Purkinje cell (primary cell): ENCODE results near the gene NRM. TPM values are rescaled to one million over a fixed set of nuclear protein-coding genes. Genes with fewer than 3 reads are reported as not detected.

Experiments used
- polyA plus RNA-seq: library from polyadenylated mRNA; unstranded; fragments of >200 nt; fragmentation: Nextera tagmentation; gene quantifications from 2 replicates; pipeline ENCODE4 v1.2.1, GENCODE V29; 2014

NRM gene
- 0.53 and 1.5 TPM in 2 replicates for polyA plus RNA-seq

GRCh38 chr6:30690403-30691207 lies at the start of gene NRM:
TSS of gene NRM (minus strand) at chr6:30690984. CDS start at chr6:30690974, 10 bp downstream.

GRCh38 chr6:30719791-30720737 lies 29.3 kb upstream of the NRM start, which contains the start of gene TUBB:
TSS of gene TUBB (plus strand) at chr6:30720352. CDS start at chr6:30720507, 155 bp downstream.

GRCh38 chr6:30717129-30717844 lies 26.5 kb upstream of the NRM start, which contains the start of gene MDC1:
TSS of gene MDC1 (minus strand) at chr6:30717281. CDS start at chr6:30715175, 2,106 bp downstream.

GRCh38 chr6:30686009-30686907 lies 4.5 kb downstream of the NRM start, which contains the start of gene PPP1R18:
TSS of gene PPP1R18 (minus strand) at chr6:30686645. CDS start at chr6:30686018, 627 bp downstream.

GRCh38 chr6:30672445-30673253 lies 18.1 kb downstream of the NRM start, which contains the start of gene DHX16:
TSS of gene DHX16 (minus strand) at chr6:30673006. CDS start at chr6:30672841, 165 bp downstream.

GRCh38 chr6:30646450-30647241 lies 44.1 kb downstream of the NRM start, which contains the start of gene C6orf136:
TSS of gene C6orf136 (plus strand) at chr6:30647133. CDS start at chr6:30647232, 99 bp downstream.

Other genes with a start within 250 kb of the NRM start
- 1.2 and 1.7 TPM in 2 replicates for gene HLA-E, start 201.5 kb downstream of the NRM start, polyA plus RNA-seq
- 7.4 and 8.5 TPM in 2 replicates for gene GNL1, start 134.5 kb downstream of the NRM start, polyA plus RNA-seq
- gene PRR3, start 133.7 kb downstream of the NRM start, polyA plus RNA-seq, result 5.1 and 9.6 TPM in 2 replicates
- 82.3 and 83.9 TPM in 2 replicates for gene ABCF1, start 119.5 kb downstream of the NRM start, polyA plus RNA-seq
- gene PPP1R10, start 73.7 kb downstream of the NRM start, polyA plus RNA-seq, result 28.5 and 31.5 TPM in 2 replicates
- gene MRPS18B, start 73.1 kb downstream of the NRM start, polyA plus RNA-seq, result 44.7 and 48.8 TPM in 2 replicates
- gene ATAT1, start 64.1 kb downstream of the NRM start, polyA plus RNA-seq, result 18.2 and 19.7 TPM in 2 replicates
- gene C6orf136, start 43.9 kb downstream of the NRM start, polyA plus RNA-seq, result 148 and 276 TPM in 2 replicates
- 6.8 and 13.8 TPM in 2 replicates for gene DHX16, start 18.0 kb downstream of the NRM start, polyA plus RNA-seq
- 1.7 and 1.9 TPM in 2 replicates for gene PPP1R18, start 4.3 kb downstream of the NRM start, polyA plus RNA-seq
- gene MDC1, start 26.3 kb upstream of the NRM start, polyA plus RNA-seq, result 1.9 and 5.6 TPM in 2 replicates
- 159 and 174 TPM in 2 replicates for gene TUBB, start 29.4 kb upstream of the NRM start, polyA plus RNA-seq
- gene FLOT1, start 51.7 kb upstream of the NRM start, polyA plus RNA-seq, result 34.3 and 35.3 TPM in 2 replicates
- 2.5 and 2.7 TPM in 2 replicates for gene IER3, start 53.6 kb upstream of the NRM start, polyA plus RNA-seq
- 1.7 and 2.1 TPM in 2 replicates for gene DDR1, start 193.5 kb upstream of the NRM start, polyA plus RNA-seq
- gene GTF2H4, start 217.2 kb upstream of the NRM start, polyA plus RNA-seq, result 1.7 TPM in 1 of 2 replicates, not detected in the other
- gene VARS2, start 223.3 kb upstream of the NRM start, polyA plus RNA-seq, result 1.0 and 1.6 TPM in 2 replicates
- gene SFTA2, start 241.2 kb upstream of the NRM start, polyA plus RNA-seq, result not detected in 2 replicates
- not detected in 2 replicates for gene MUCL3, start 250.0 kb upstream of the NRM start, polyA plus RNA-seq